Pulmonary artery endothelial cell (primary cell): ENCODE results near the gene C1orf50. TPM values are rescaled to one million over a fixed set of nuclear protein-coding genes. Genes with fewer than 3 reads are reported as not detected.
A peak's percentile ranks its signal among the peaks of the same experiment; 100 is the strongest.
"Not testable (repeated sequence)": the region's sequence is repeated elsewhere in the genome, so short reads cannot be mapped to it uniquely, and the experiment has no call there.

Experiments
- DNase-seq: peaks from one replicate; pipeline ENCODE4 v3.0.0-alpha.2; 2011; ENCODE audit warnings: low read depth, low spot score
- total RNA-seq: library from RNA; depleted of rRNA; stranded (reverse); fragments of >200 nt; gene quantifications from 2 replicates; pipeline ENCODE4 v1.2.3, GENCODE V29; 2014

The C1orf50 gene
- total RNA-seq: 2.6 and 4.9 TPM in 2 replicates

DNA sequence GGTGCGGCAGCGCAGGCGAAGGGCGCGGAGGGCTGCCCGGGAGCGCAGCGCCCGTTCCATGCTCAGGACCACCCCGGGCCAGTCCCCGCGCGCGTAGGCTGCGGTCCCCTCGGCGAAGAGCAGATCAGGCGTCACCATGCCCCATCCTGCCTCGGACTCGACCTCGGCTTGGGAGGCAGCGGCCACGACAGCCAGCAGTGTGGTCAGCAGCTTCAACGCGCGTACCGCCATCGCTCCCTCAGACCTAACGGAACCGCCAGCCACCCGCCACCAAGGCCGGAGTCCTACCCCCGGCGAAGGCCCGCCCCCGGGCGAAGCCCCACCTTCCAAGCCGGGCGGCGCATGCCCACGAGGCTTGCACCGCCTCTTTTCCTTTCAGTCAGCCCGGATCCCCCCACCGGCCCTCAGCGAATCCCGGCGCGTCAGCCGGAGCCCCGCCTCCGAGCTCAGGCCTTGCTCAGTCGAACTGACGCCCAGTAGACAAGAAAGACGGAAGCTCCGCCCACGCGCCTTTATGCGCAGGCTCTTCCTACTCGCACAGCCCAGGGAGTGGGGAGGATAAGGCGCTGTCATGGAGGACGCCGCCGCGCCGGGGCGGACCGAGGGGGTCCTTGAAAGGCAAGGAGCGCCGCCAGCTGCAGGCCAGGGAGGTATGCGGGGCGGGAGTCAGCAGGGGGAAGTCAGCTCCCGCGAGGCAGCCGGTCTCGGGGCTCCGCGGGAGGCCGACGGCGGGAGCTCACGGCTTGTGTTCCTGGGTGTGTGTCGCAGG lies at the start of gene C1orf50, which contains the start of gene P3H1:
C1orf50 (plus strand) TSS at position 509 of the 769 bp plus-strand sequence; CDS start at position 572, 63 bp downstream.
P3H1 (minus strand) TSS at position 288 of the 769 bp plus-strand sequence; CDS start at position 231, 57 bp downstream.
- peak; percentile 96 for DNase-seq

DNA sequence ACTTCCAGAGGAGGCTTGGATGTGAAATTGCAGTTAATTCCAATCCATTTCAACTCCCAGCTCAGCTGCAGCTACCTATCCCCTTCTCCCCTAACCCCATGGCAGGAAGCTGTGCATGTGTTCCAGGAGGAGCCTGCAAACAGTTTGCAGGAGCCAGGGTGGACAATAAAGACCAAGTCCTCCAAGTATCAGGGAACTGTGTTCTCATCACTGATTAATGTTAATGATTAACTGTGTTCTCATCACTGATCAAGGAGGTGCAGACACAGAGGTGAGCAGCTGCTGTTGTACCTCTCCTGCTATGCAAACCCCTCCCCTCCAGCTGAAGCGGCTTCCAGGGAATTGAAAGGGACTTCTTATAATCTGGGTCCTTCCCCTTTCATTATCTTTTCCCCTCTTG lies 46.2 kb upstream of the C1orf50 start:
- no peak for DNase-seq

DNA sequence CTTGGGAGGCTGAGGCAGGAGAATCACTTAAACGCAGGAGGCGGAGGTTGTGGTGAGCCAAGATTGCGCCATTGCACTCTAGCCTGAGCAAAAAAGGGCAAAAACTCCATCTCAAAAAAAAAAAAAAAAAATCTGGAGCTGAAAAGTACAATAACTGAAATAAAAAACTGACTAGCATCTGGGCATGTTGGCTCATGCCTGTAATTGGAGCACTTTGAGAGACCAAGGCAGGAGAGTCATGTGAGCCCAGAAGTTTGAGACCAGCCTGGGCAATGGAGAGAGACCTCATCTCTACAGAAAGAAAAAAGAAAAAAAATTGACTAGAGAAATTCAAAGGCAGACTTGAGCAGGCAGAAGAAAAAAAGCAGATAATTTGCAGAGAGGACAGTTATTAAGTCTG lies 45.1 kb upstream of the C1orf50 start:
- no peak for DNase-seq

DNA sequence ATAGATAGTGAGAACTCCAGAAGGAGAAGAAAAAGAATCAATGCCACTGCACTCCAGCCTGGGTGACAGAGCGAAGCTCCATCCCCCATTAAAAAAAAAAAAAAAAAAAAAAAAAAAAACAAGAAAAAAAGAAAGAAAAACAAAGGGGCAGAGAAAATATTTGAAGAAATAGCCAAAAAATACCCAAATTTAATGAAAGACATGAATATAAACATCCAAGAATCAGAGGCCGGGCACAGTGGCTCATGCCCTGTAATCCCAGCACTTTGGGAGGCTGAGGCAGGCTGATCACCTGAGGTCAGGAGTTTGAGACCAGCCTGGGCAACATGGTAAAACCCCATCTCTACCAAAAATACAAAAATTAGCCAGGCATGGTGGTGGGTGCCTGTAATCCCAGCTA lies 44.6 kb upstream of the C1orf50 start:
- not testable (repeated sequence) for DNase-seq

DNA sequence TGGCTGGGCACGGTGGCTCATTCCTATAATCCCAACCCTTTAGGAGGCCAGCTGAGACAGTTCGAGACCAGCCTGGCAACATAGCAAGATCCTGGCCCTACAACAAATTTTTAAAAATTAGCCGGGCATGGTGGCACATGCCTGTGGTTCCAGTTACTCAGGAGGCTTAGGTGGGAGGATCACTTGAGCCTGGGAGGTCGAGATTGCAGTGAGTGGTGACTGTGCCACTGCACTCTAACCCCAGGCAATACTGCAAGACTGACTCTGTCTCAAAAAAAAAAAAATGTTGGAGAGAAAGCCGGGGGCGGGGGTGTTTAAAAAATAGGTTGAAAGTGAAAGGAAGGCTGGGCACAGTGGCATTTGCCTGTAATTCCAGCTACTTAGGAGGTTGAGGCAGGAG lies 43.5 kb upstream of the C1orf50 start:
- DNase-seq: no peak

DNA sequence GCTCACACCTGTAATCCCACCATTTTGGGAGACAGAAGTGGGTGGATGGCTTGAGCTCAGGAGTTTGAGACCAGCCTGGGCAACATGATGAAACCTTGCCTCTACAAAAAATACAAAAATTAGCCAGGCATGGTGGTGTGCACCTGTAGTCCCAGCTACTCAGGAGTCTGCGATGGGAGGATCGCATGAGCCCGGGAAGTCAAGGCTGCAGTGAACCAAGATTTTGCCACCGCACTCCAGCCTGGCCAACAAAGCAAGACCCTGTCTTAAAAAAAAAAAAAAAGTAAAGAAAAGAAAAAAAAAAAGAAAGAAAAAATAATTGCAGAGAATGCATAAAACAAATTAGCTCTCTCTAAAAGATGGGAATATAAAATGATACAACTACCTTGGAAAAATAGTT lies 41.2 kb upstream of the C1orf50 start:
- DNase-seq: not testable (repeated sequence)

DNA sequence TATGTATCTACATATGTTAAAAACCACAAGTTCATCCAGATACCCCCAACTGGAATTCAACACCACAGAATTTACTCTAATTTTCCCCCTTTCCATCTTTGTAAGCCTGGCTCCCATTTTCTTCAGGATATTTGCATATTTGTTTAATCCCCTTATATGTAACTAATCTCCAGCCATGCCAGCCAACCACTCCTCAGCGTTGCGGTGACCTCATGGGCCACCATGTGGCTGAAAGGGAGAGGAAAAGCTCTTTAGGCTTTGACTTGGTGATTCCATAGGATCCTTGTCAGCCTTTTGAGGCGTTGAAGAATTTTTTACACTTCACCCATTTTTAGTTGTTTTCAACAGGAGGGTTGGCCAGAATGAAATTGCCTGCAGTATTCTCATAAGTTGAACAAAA lies 37.0 kb upstream of the C1orf50 start:
- no peak for DNase-seq

DNA sequence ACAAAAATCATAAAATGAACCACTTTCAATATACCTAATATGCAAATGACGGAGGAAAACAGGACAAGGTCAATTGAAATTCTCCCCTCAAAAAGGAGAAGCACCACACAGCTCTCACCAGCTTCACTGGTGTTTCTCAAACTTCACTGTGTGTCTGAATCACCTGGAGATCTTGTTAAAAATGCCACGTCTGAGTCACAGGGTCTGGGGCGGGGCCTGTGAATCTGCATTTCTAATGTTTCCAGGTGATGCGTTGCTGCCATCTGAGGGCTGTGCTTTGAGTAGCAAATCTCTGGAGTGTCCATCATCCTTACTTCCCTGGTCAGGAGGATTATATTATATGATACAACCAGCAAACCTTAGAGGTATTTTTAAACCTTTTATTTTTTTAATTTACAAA lies 36.1 kb upstream of the C1orf50 start:
- DNase-seq: no peak

DNA sequence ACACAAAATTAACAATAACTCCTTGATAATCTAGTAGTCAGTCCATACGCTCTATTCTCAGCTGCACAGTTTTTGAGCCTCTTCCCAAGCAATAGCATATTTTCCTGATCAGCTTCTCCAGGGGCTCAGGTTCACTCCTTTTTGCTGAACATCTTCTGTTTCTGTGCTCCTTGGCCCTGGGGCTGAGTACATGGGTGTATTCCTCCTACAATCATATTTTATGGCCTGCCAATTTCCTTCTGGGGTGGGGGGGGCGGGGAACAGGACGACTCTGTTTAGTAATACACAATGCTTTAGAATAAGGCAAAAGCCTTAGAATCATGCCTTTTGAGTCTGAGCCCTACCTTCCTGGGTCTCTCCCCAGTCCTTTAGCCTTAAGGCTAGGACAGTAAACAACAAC lies 35.5 kb upstream of the C1orf50 start:
- DNase-seq: no peak

DNA sequence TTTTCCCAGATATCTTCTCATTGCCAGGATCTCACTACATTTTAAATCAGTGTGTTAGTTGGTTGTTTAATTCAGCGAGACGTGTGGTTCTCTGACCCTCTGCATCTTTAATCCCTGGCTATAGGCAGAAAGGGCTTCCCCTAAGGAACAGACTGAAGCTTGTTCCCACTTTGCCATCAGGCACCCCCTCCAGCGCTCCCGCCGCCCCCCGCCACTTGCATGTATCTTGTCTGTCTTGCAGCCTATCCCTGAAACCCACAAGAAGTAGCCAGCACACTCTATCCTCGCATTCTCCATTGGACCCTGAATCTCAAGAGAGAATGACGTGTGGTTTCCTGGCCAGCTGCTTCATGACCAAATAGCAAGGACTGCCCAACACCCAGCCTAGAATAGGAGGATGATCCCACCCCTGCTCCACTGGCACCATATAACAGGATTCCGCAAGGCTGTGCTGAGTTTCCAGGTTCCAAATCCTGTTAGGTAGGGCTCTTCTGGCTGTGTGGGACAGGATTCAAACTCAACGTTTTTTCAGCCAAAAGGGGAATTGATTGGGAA lies 34.8 kb upstream of the C1orf50 start:
- no peak for DNase-seq

DNA sequence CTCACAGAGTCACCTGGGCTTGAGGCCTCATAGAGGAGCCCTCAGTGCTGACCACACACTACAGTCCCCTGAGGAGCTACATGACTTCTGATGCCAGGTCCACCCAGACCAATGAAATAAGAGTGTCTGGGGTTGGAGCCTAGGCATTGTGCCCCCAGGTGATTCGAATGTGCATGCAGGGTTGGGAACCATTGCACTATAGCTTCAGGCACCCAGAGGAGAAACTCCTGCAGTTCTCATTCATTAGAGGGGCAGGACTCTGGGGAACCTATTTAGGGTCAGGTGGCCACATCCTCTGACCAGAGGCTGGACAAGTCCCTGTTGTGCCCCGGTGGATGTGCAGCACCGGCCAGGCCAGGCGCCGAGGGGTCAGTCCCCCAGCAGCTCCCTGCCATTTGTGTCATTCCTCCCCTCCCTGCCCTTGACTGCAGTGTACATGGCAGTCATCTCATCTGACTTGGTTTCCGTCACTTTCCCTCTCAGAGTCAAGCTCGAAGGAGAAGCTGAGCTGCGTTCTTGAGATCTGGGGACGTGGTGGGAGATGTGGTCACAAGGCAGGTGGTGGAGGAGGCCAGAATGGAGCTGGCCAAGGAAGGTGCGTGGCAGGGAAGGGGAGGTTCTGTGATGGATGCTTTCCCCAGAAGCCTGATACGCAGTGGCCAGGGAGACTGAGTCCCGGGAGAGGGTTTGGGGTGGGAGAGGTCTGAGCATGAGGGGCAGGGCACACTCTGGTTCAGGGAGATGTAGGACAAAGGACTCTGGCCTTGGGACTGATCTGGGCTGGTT lies 33.4 kb upstream of the C1orf50 start:
- no peak for DNase-seq

DNA sequence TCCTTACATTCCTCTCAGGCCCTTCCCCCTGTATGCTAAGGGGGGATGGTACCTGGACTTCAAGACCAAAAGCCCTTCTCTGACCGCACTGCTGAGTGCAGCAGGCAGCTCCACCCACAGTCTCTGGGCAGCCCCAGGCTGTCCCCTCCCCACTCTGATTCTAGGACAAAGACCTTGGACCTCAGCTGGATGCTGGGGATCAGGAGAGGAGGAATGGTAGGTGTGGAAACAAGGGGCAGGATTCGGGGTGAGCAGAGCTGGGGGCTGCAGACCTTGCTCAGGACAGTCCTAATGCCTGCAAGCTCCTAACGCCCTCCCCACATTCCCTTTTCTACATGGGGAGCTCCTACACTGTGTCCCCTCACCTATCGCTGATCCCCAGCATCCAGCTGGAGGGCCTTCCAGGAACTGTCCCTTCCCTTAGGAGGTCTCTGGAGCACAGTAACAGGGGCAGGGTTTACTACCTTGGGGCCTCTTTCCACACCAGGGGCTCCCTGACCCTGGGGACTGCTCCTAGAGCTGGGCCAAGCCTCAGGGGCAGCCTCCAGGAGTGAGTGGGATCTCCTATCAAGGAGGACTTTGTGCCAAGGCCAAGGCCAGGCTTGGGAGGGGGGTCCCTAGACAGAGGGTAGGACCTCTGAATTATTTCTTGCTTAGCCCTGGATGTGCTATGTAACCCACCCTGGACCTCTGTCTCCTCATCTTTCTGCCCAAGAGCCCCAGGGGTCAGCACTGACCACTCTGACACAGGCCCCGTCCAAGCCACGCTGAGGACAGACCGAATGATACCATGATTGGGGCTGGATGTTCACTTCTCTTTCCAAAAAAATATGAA lies 32.6 kb upstream of the C1orf50 start:
- DNase-seq: no peak

DNA sequence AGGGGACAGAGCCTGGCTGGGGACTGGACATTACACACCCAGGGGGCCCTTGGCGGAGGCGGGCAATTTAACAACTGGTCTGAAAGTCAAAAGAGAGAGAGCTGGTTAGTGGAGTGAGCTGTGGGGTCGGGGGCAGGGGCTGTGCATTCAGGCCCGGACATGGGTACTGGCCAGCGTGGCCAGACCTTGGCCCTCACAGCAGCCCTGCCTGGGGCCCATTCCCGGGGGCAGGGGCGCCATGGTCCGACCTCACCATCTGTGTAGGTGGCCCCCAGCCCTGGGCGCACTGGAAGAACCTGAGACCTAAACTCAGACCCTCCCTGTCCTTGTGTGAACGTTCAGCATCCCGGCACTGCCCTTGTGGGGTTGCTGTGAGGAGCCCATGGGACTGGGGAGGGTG lies 32.0 kb upstream of the C1orf50 start:
- no peak for DNase-seq

DNA sequence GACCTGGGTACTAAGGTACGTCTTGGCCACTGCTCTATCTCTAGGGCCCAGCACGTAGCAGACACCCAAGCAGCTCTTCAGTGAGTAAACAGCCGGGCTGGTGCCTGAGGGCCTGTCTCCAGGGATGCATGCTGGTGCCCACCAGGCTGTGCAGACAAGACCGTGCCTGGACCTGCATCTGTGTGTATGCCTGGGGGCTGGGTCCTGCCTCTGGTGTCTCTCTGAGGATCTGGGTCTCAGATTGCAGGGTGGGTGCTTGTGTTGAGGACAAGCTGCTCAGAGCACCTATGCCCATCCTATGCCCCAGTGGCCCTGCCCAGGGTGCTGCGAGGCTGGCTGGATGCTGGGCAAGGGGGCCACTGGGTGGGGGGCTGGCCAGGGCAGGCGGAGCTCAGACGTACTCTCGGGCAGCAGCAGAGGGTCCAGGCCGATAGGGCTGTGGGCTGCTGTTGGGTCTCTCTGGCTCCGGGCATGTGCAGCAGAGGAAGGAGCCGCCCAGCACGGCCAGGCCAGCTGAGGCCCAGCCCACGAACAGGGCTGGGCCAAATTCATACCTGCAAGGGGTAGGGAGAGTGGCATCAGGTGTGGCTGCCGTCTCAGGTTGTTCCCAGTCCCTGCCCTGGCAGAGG lies 31.5 kb upstream of the C1orf50 start:
- DNase-seq: no peak

DNA sequence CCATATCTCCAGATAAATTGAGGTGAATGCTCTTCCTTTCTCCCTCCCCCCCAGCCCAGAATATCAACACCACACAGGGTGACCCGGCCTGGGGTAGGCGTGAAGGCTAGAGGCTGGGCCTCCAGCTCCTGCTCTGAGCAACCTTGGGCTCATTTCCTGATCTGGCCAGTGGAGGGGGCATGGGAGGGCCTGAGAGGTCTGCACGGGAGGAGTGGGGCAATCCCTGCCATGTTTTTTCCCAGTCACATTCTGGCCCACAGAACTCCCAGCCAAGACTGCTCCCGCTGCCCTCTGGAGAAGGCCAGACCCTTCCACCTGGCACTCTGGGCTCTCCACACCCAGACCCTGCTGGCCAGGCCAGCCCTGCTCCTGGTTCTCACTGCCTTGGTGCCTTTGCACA lies 30.9 kb upstream of the C1orf50 start:
- DNase-seq: no peak

DNA sequence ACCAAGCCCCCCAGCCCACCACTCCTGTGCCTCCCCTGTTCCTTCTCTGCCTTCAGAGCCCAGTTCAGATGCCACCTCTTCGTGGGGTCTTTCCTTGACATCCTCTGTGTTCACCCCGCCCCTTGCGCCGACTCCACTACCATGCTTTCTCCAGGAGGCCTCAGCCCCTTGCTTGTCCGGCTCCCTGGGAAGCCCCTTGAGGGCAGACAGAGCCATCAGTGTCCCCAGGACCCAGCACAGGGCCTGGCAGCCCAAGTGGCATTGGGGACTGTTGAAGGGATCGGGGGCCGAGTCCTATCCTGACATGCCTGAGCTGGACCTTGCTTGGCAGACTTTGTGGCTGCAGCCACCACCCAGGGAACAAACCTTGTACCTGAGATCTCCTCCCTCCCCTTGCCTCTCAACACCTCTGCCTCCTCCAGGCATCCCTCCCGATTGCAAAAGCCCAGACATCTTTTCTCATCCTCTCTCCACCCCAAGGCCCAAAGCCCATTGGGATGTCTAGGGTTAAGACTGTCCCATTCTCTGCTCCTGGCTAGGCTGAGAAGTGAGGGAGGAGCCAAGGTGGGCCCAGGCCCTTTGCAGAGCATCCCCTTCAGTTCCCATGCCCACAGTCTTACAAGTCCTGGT lies 30.4 kb upstream of the C1orf50 start:
- DNase-seq: no peak

DNA sequence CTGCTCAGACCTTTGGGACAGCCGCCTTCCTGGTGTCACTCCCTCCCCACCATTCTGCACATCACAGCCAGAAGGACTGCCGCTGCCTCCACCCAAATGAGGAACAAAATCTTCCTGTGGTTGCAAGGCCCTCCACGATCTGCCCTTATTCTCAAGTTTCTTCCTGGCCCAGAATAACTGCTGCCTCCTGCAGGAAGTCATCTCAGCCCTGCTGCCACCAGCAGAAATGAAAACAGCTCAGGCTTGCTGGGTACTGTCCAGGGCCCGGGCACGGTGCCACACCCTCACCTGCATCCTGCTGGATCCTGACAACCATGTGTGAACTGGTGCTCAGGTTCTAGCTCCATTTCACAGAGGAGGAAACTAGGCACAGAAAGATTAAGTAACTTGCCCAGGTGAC lies 29.8 kb upstream of the C1orf50 start:
- DNase-seq: no peak

DNA sequence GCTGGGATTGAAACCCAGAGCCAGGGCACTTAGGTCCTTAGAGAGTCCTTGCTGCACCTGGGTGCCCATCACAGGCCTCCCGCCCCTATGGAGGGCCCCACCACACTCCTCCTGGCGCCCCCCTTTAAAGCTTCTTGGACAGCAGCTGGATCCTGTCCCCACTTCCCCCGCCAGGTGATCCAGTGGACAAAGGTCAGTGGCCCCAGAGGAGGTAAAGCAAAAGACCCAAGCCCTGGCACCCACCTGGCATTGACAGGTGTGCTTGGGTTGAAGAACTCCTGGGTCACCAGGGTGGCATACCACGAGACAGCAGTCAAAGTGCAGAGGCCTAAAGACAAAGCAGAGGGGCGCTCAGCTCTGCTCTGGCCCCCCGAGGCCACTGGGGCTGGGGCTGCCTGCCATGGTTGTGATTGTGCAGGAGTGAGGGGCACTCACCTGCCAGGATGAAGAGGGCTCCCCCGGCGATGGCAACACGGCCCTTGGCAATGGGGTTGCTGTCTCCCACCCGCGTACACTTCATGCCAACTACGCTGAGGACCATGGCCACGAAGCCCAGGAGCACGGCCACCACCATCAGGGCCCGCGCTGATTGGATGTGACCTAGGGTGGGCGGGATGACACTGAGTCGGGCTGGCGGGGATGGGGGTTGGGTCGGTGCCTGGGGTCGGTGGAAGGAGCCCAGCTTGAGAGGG lies 28.9 kb upstream of the C1orf50 start:
- no peak for DNase-seq

DNA sequence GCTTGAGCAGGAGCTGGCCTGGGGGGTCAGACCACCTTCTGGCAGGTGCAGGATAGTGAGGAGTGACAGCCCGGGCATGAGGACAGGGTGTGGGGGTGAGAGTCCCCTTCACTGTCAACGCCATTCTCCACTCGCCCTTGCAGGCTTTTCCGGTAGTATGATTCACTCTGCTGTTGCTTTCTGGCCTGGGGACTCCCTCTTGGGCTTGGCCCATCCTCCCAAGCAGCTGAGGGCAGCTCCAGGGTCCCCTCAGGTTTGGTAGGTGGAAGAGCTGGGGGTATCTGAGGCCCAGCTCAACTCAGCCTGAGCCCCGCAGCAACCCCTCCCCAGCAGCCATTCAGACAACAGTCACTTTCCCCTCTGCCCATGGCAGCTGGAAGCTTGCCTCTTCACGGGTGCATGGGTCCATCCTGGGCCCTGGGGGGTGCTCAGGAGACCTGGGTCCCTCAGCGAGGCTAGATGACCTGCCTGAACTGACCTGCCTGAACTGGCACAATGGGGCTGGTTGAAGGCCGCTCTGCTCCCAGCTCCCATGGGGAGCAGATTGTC lies 28.3 kb upstream of the C1orf50 start:
- no peak for DNase-seq
